Measurements from ENCODE around the gene BEST1. TPM values are rescaled to one million over a fixed set of nuclear protein-coding genes. Genes with fewer than 3 reads are reported as not detected.

BEST1 gene
- total and polyA plus RNA-seq, 2 of the 13 experiments (the other 11 are each of a cell fraction or from before 2014, with no cell fraction given): 0.09 to 0.65 TPM

- no peak for TF ChIP-seq ZNF878 (CRISPR knock-in tag; IDR thresholded peaks at IDR 0.05)
- TF ChIP-seq TARDBP (CRISPR knock-in tag; IDR thresholded peaks at IDR 0.05): peak; percentile 47; the same call in 1 of the 2 replicates
- peak; percentile 66 for TF ChIP-seq SKI (IDR thresholded peaks at IDR 0.05; ENCODE audit: partially characterized antibody)
- TF ChIP-seq HIC2 (CRISPR knock-in tag; IDR thresholded peaks at IDR 0.05; ENCODE audit: low read depth): peak; percentile 85
- no peak for TF ChIP-seq ZBTB42 (CRISPR knock-in tag; IDR thresholded peaks at IDR 0.05)
- no peak for TF ChIP-seq ZNF597 (CRISPR knock-in tag; IDR thresholded peaks at IDR 0.05)
- no peak for TF ChIP-seq DR1 (CRISPR knock-in tag; IDR thresholded peaks at IDR 0.05)
- TF ChIP-seq LCORL (IDR thresholded peaks at IDR 0.05): no peak
- TF ChIP-seq LCORL (CRISPR knock-in tag; IDR thresholded peaks at IDR 0.05): peak; percentile 70
- no peak for TF ChIP-seq ZNF773 (CRISPR knock-in tag; IDR thresholded peaks at IDR 0.05; ENCODE audit: borderline replicate concordance)
- TF ChIP-seq RNF2 (conservative IDR thresholded peaks at IDR 0.05; ENCODE audit: low read depth): no peak
- no peak for TF ChIP-seq CENPBD1 (CRISPR knock-in tag; IDR thresholded peaks at IDR 0.05; ENCODE audit: borderline replicate concordance, low read depth)
- 0 out of 2 replicates have a peak, but pooled peaks have one; percentile 16 for TF ChIP-seq ZBTB33 (CRISPR knock-in tag; IDR thresholded peaks at IDR 0.05)
- TF ChIP-seq ZNF407 (CRISPR knock-in tag; IDR thresholded peaks at IDR 0.05; ENCODE audit: not compliant biosample characterization): peak; percentile 14
- no peak for TF ChIP-seq FOXP1 (IDR thresholded peaks at IDR 0.05)
- TF ChIP-seq FOXP1 (CRISPR knock-in tag; IDR thresholded peaks at IDR 0.05): peak; percentile 30; the same call in 1 of the 2 replicates
Measured at GRCh38 chr11:61974766-61975631, 24.8 kb downstream of the BEST1 start (continued).
